Measurements from ENCODE around the gene PTPRT. TPM values are rescaled to one million over a fixed set of nuclear protein-coding genes. Genes with fewer than 3 reads are reported as not detected.
A peak's percentile ranks its signal among the peaks of the same experiment; 100 is the strongest.

The PTPRT gene
- total RNA-seq, 4 donors from 2014 or later: 0.67 to 2.5 (median 1.0) TPM

GRCh38 chr20:42530855-42531448 is 658.8 kb downstream of the PTPRT start:
- H3K4me1 ChIP-seq: no peaks in the 10 kb centered on the region
- no peak overlapping the region for H3K4me3 ChIP-seq
- no peak for DNase-seq
- no peaks in the 10 kb centered on the region for H3K27me3 ChIP-seq
- peak in 4 of 6 experiments; percentile 38 to 51 (median 43) for TF ChIP-seq CTCF (IDR thresholded peaks at IDR 0.05)
- no peak for TF ChIP-seq POLR2A (IDR thresholded peaks at IDR 0.05)
- no peaks in the 10 kb centered on the region for H3K36me3 ChIP-seq
- H3K9me3 ChIP-seq: no peaks in the 10 kb centered on the region
- no peak overlapping the region for H3K27ac ChIP-seq

- Histone ChIP-seq H3K27me3 (no peaks in the 10 kb centered on the region), H3K27ac (no peak overlapping the region), H3K4me3 (no peak overlapping the region), H3K36me3 (no peaks in the 10 kb centered on the region), H3K4me1 (no peaks in the 10 kb centered on the region), H3K9me3 (no peaks in the 10 kb centered on the region)
- DNase-seq: no peak
- no peak for TF ChIP-seq POLR2A (IDR thresholded peaks at IDR 0.05)
- no peak for TF ChIP-seq CTCF (IDR thresholded peaks at IDR 0.05)
These were observed 659.5 kb downstream of the PTPRT start for GRCh38 chr20:42530191-42530590.

GRCh38 chr20:42524058-42524457 is 665.6 kb downstream of the PTPRT start:
- DNase-seq: no peak
- no peak overlapping the region for H3K4me3 ChIP-seq
- TF ChIP-seq CTCF (IDR thresholded peaks at IDR 0.05) (no peak), POLR2A (IDR thresholded peaks at IDR 0.05) (no peak)
- no peaks in the 10 kb centered on the region for H3K36me3 ChIP-seq
- no peak overlapping the region for H3K27ac ChIP-seq
- no peaks in the 10 kb centered on the region for H3K27me3 ChIP-seq
- no peaks in the 10 kb centered on the region for H3K9me3 ChIP-seq
- H3K4me1 ChIP-seq: no peaks in the 10 kb centered on the region

- no peak for DNase-seq
- no peaks in the 10 kb centered on the region for H3K9me3 ChIP-seq
- H3K36me3 ChIP-seq: no peaks in the 10 kb centered on the region
- no peak overlapping the region for H3K27ac ChIP-seq
- TF ChIP-seq POLR2A (IDR thresholded peaks at IDR 0.05) (no peak), CTCF (IDR thresholded peaks at IDR 0.05) (no peak)
- H3K4me3 ChIP-seq: no peak overlapping the region
- H3K27me3 ChIP-seq: no peaks in the 10 kb centered on the region
- H3K4me1 ChIP-seq: no peaks in the 10 kb centered on the region
These were observed 673.0 kb downstream of the PTPRT start for GRCh38 chr20:42516692-42517091.

- H3K27me3 ChIP-seq: no peaks in the 10 kb centered on the region
- TF ChIP-seq POLR2A (IDR thresholded peaks at IDR 0.05) (no peak), CTCF (IDR thresholded peaks at IDR 0.05) (no peak)
- H3K4me3 ChIP-seq: no peak overlapping the region
- no peak for DNase-seq
- H3K9me3 ChIP-seq: no peaks in the 10 kb centered on the region
- H3K36me3 ChIP-seq: no peaks in the 10 kb centered on the region
- no peak overlapping the region for H3K27ac ChIP-seq
- H3K4me1 ChIP-seq: no peaks in the 10 kb centered on the region
These were observed 679.0 kb downstream of the PTPRT start for GRCh38 chr20:42510686-42511085.

- Histone ChIP-seq H3K27me3 (no peaks in the 10 kb centered on the region), H3K4me1 (no peaks in the 10 kb centered on the region), H3K9me3 (no peaks in the 10 kb centered on the region), H3K36me3 (no peaks in the 10 kb centered on the region), H3K27ac (no peak overlapping the region), H3K4me3 (no peak overlapping the region)
- TF ChIP-seq CTCF (IDR thresholded peaks at IDR 0.05) (no peak), POLR2A (IDR thresholded peaks at IDR 0.05) (no peak)
- no peak for DNase-seq
These were observed 681.8 kb downstream of the PTPRT start for GRCh38 chr20:42507874-42508273.

Data from Peyer's patch (tissue), 4 donors.